ENCODE data around the gene ZBTB1. TPM values are rescaled to one million over a fixed set of nuclear protein-coding genes. Genes with fewer than 3 reads are reported as not detected.

Gene ZBTB1
- total RNA-seq, 2 donors from 2014 or later: 37.9 to 43.3 TPM

GRCh38 chr14:64572386-64573104 is 68.0 kb downstream of the ZBTB1 start:
- no peak for DNase-seq (ENCODE audit: low spot score)
- Histone ChIP-seq H3K4me3 (no peak overlapping the region), H3K27me3 (replicated peaks; ENCODE audit: insufficient read depth) (no peaks in the 10 kb centered on the region), H3K36me3 (no peaks in the 10 kb centered on the region), H3K4me1 (ENCODE audit: control insufficient read depth in 1 of 2, low read depth in 2 of 2) (peaks cover 24 to 35% of the 10 kb centered on the region in 2 donors), H3K9me3 (no peaks in the 10 kb centered on the region), H3K27ac (peak overlapping the region; percentile 16 to 42)
- ATAC-seq (ENCODE audit: insufficient number of reproducible peaks, low FRiP score, low read depth): no peak
- no peak for TF ChIP-seq CTCF (IDR thresholded peaks at IDR 0.05)

GRCh38 chr14:64573109-64573508 is 68.5 kb downstream of the ZBTB1 start:
- Histone ChIP-seq H3K4me3 (no peak overlapping the region), H3K36me3 (no peaks in the 10 kb centered on the region), H3K4me1 (ENCODE audit: control insufficient read depth in 1 of 2, low read depth in 2 of 2) (peaks cover 20 to 32% of the 10 kb centered on the region in 2 donors), H3K27ac (peak overlapping the region; percentile 16 to 42), H3K9me3 (no peaks in the 10 kb centered on the region), H3K27me3 (replicated peaks; ENCODE audit: insufficient read depth) (no peaks in the 10 kb centered on the region)
- ATAC-seq (ENCODE audit: insufficient number of reproducible peaks, low FRiP score, low read depth) (no peak), DNase-seq (ENCODE audit: low spot score) (no peak)
- TF ChIP-seq CTCF (IDR thresholded peaks at IDR 0.05): no peak

Other genes starting within 250 kb of the ZBTB1 start
- under 1 TPM; 0.27 to 0.71 TPM for gene ESR2, start 210.4 kb upstream of the ZBTB1 start, total RNA-seq
- gene MTHFD1, start 116.4 kb upstream of the ZBTB1 start, total RNA-seq: 10 to 100 TPM; 26.5 to 33.7 TPM
- 1 to 10 TPM; 2.8 to 4.3 TPM for gene AKAP5, start 39.3 kb upstream of the ZBTB1 start, total RNA-seq
- 10 to 100 TPM; 13.5 to 16.9 TPM for gene ZBTB25, start 932 bp upstream of the ZBTB1 start, total RNA-seq
- 10 to 100 TPM; 28.5 to 33.7 TPM for gene HSPA2, start 36.0 kb downstream of the ZBTB1 start, total RNA-seq
- gene PPP1R36, start 45.2 kb downstream of the ZBTB1 start, total RNA-seq: not detected
- gene PLEKHG3, start 199.7 kb downstream of the ZBTB1 start, total RNA-seq: 10 to 100 TPM; 63.2 to 71.5 TPM